GM23338 (cell line): ENCODE results near the gene MCAT. TPM values are rescaled to one million over a fixed set of nuclear protein-coding genes. Genes with fewer than 3 reads are reported as not detected.

Experiments
- ATAC-seq: fragments of 200-7000 bp; cut with Tn5 transposase; 3 replicates; pipeline ENCODE4 v1.9.1; 2020
- DNase-seq: peaks from one replicate; pipeline ENCODE4 v3.0.0-alpha.2; 2015; ENCODE audit warnings: low spot score
- H2AFZ ChIP-seq: fragments of 200-600 bp; sonication (generic); 2 replicates; pipeline ENCODE4 v1.8.0; 2016; ENCODE audit warnings: antibody characterized with exemption, mild to moderate bottlenecking, moderate library complexity
- H3F3A ChIP-seq: fragments of 200-600 bp; sonication (generic); replicated peaks from 2 replicates; pipeline ENCODE4 v1.8.0; 2017; ENCODE audit warnings: antibody characterized with exemption, mixed run types, low read depth
- H3K27ac ChIP-seq: fragments of 200-600 bp; sonication (generic); 2 replicates; pipeline ENCODE4 v1.6.1; 2016; ENCODE audit warnings: low read depth
- H3K27me3 ChIP-seq: fragments of 200-600 bp; sonication (generic); 2 replicates; pipeline ENCODE4 v1.8.0; 2016; ENCODE audit warnings: mild to moderate bottlenecking, mixed run types, moderate library complexity; ENCODE audit not compliant: insufficient read depth
- H3K36me3 ChIP-seq: fragments of 200-600 bp; sonication (generic); 2 replicates; pipeline ENCODE4 v1.8.0; 2016; ENCODE audit warnings: mild to moderate bottlenecking; ENCODE audit not compliant: insufficient read depth
- H3K4me1 ChIP-seq: fragments of 200-600 bp; sonication (generic); 2 replicates; pipeline ENCODE4 v1.8.0; 2016; ENCODE audit warnings: mild to moderate bottlenecking, moderate library complexity; ENCODE audit not compliant: insufficient read depth
- H3K4me2 ChIP-seq: fragments of 200-600 bp; sonication (generic); 2 replicates; pipeline ENCODE4 v1.7.1; 2017; ENCODE audit warnings: mixed run types
- H3K4me3 ChIP-seq: fragments of 200-600 bp; sonication (generic); 2 replicates; pipeline ENCODE4 v1.6.1; 2016; ENCODE audit warnings: mixed run types
- H3K79me2 ChIP-seq: fragments of 200-600 bp; sonication (generic); replicated peaks from 2 replicates; pipeline ENCODE4 v1.8.0; 2017; ENCODE audit warnings: mild to moderate bottlenecking; ENCODE audit not compliant: insufficient read depth
- H3K9me2 ChIP-seq: fragments of 200-600 bp; sonication (generic); 2 replicates; pipeline ENCODE4 v1.8.0; 2017; ENCODE audit not compliant: insufficient read depth
- H4K20me1 ChIP-seq: fragments of 200-600 bp; sonication (generic); replicated peaks from 2 replicates; pipeline ENCODE4 v1.8.0; 2017; ENCODE audit warnings: mild to moderate bottlenecking; ENCODE audit not compliant: insufficient read depth
- H3K27ac Mint-ChIP-seq: 2 replicates; pipeline ENCODE4 v1.8.0; 2020; ENCODE audit warnings: inconsistent platforms, mild to moderate bottlenecking, moderate library complexity, mixed read lengths
- H3K27me3 Mint-ChIP-seq: 3 replicates; pipeline ENCODE4 v1.8.0; 2022; ENCODE audit warnings: low read depth, mild to moderate bottlenecking, moderate library complexity, mixed read lengths, inconsistent platforms; ENCODE audit not compliant: insufficient read depth, poor library complexity
- H3K36me3 Mint-ChIP-seq: 3 replicates; pipeline ENCODE4 v1.8.0; 2021; ENCODE audit warnings: low read depth, mild to moderate bottlenecking, inconsistent platforms, moderate library complexity, mixed read lengths
- H3K4me1 Mint-ChIP-seq: 3 replicates; pipeline ENCODE4 v1.8.0; 2020; ENCODE audit warnings: mild to moderate bottlenecking, inconsistent platforms, mixed read lengths
- H3K4me3 Mint-ChIP-seq: 3 replicates; pipeline ENCODE4 v1.8.0; 2021; ENCODE audit warnings: moderate library complexity, mild to moderate bottlenecking, inconsistent platforms, mixed read lengths
- H3K9me3 Mint-ChIP-seq: 3 replicates; pipeline ENCODE4 v1.8.0; 2020; ENCODE audit warnings: moderate library complexity, mild to moderate bottlenecking, inconsistent platforms, mixed read lengths
- CREB1 ChIP-seq: fragments of 250-450 bp; sonication (Bioruptor Pico); IDR thresholded peaks from 2 replicates; pipeline ENCODE4 v1.5.0; 2020; ENCODE audit warnings: low read depth, mild to moderate bottlenecking, moderate library complexity
- CTCF ChIP-seq, 2 experiments: fragments of 200-600 bp in 1 of 2; sonication (generic) in 1 of 2; conservative IDR thresholded peaks; 2 replicates each; pipeline versions ENCODE4 v1.5.1 to v1.6.1; 2016 to 2017; ENCODE audit warnings: antibody characterized with exemption in 2 of 2, low read depth in 2 of 2, mild to moderate bottlenecking in 2 of 2, moderate library complexity in 1 of 2
- ETS1 ChIP-seq: IDR thresholded peaks from 2 replicates; pipeline ENCODE4 v1.6.1; 2016; ENCODE audit warnings: antibody characterized with exemption
- EZH2 ChIP-seq: fragments of 200-600 bp; sonication (generic); IDR thresholded peaks from one replicate; pipeline ENCODE4 v1.8.0; 2017; ENCODE audit warnings: antibody characterized with exemption, mild to moderate bottlenecking, low read depth; ENCODE audit not compliant: unreplicated experiment
- EZH2phosphoT487 ChIP-seq: fragments of 200-600 bp; sonication (generic); IDR thresholded peaks from one replicate; pipeline ENCODE4 v1.8.1; 2018; ENCODE audit warnings: antibody characterized with exemption; ENCODE audit not compliant: unreplicated experiment
- NANOG ChIP-seq: IDR thresholded peaks from 2 replicates; pipeline ENCODE4 v1.6.1; 2016; ENCODE audit warnings: antibody characterized with exemption, borderline replicate concordance
- POLR2AphosphoS5 ChIP-seq: IDR thresholded peaks from 2 replicates; pipeline ENCODE4 v1.6.1; 2016; ENCODE audit warnings: antibody characterized with exemption, low read depth
- REST ChIP-seq: IDR thresholded peaks from one replicate; pipeline ENCODE4 v1.6.1; 2018; ENCODE audit warnings: antibody characterized with exemption; ENCODE audit not compliant: unreplicated experiment
- STAT1 ChIP-seq: IDR thresholded peaks from one replicate; pipeline ENCODE4 v1.6.1; 2016; ENCODE audit warnings: antibody characterized with exemption; ENCODE audit not compliant: unreplicated experiment
- ZNF114 ChIP-seq: fragments of 250-450 bp; sonication (Bioruptor Pico); IDR thresholded peaks from 2 replicates; pipeline ENCODE4 v1.5.0; 2020; ENCODE audit warnings: mild to moderate bottlenecking, moderate library complexity
- ZNF331 ChIP-seq: fragments of 250-450 bp; sonication (Bioruptor Pico); IDR thresholded peaks from 2 replicates; pipeline ENCODE4 v1.5.0; 2020; ENCODE audit warnings: low read depth, mild to moderate bottlenecking, moderate library complexity
- polyA plus RNA-seq: library from polyadenylated mRNA; unstranded; fragments of >200 nt; fragmentation: Nextera tagmentation; extraction: Ambion mirVana; gene quantifications from 2 replicates; pipeline ENCODE4 v1.2.1, GENCODE V29; 2016
- total RNA-seq: library from RNA; depleted of rRNA; stranded (reverse); fragments of >200 nt; shearing (Covaris generic); gene quantifications from 2 replicates; pipeline ENCODE4 v1.2.3, GENCODE V29; 2014

The MCAT gene
- total and polyA plus RNA-seq, 2 experiments from 2014 or later = 9.7 to 16.9 TPM

GRCh38 chr22:43114958-43115357, 28.2 kb downstream of the MCAT start:
- no peak overlapping the region for H3K4me3 Mint-ChIP-seq
- DNase-seq = no peak
- H3K4me1 ChIP-seq = no peaks in the 10 kb centered on the region; the same call in 1 of the 2 replicates
- no peak for ATAC-seq
- H3K36me3 Mint-ChIP-seq = no peaks in the 10 kb centered on the region
- no peaks in the 10 kb centered on the region; the same call in 1 of the 2 replicates for H4K20me1 ChIP-seq
- H3K27me3 ChIP-seq = peaks cover 32% of the 10 kb centered on the region
- no peak for TF ChIP-seq CTCF (conservative IDR thresholded peaks at IDR 0.05; ENCODE audit: low read depth in 2 of 2)
- H2AFZ ChIP-seq = no peak overlapping the region
- H3K9me3 Mint-ChIP-seq = no peaks in the 10 kb centered on the region
- no peak overlapping the region for H3K27ac ChIP-seq
- H3F3A ChIP-seq = peaks cover 9% of the 10 kb centered on the region; the same call in 1 of the 2 replicates
- H3K4me3 ChIP-seq = no peak overlapping the region
- H3K9me2 ChIP-seq = no peaks in the 10 kb centered on the region
- H3K36me3 ChIP-seq = no peaks in the 10 kb centered on the region
- H3K27ac Mint-ChIP-seq = no peak overlapping the region
- peaks cover 12% of the 10 kb centered on the region; the same call in 2 of the 3 replicates for H3K4me1 Mint-ChIP-seq
- no peaks in the 10 kb centered on the region for H3K79me2 ChIP-seq
- H3K27me3 Mint-ChIP-seq = peaks cover 31% of the 10 kb centered on the region
- no peak overlapping the region for H3K4me2 ChIP-seq

GRCh38 chr22:43113526-43114251, 29.5 kb downstream of the MCAT start:
- Histone ChIP-seq H3K27me3 (peaks cover 44% of the 10 kb centered on the region), H2AFZ (no peak overlapping the region), H3K79me2 (no peaks in the 10 kb centered on the region), H3F3A (peaks cover 9% of the 10 kb centered on the region; the same call in 1 of the 2 replicates), H3K4me3 (no peak overlapping the region), H4K20me1 (no peaks in the 10 kb centered on the region; the same call in 1 of the 2 replicates), H3K36me3 (no peaks in the 10 kb centered on the region), H3K4me2 (no peak overlapping the region), H3K4me1 (peaks cover 3% of the 10 kb centered on the region; the same call in 1 of the 2 replicates), H3K9me2 (no peaks in the 10 kb centered on the region), H3K27ac (no peak overlapping the region)
- ATAC-seq (no peak), DNase-seq (no peak)
- Mint-ChIP-seq H3K36me3 (no peaks in the 10 kb centered on the region), H3K27ac (no peak overlapping the region), H3K4me3 (no peak overlapping the region), H3K9me3 (no peaks in the 10 kb centered on the region), H3K4me1 (peaks cover 9% of the 10 kb centered on the region; the same call in 2 of the 3 replicates), H3K27me3 (peaks cover 41% of the 10 kb centered on the region)
- TF ChIP-seq ZNF331 (CRISPR knock-in tag) (no peak), EZH2phosphoT487 (no peak), REST (no peak), EZH2 (no peak), CREB1 (CRISPR knock-in tag) (no peak), ETS1 (no peak), ZNF114 (no peak), POLR2AphosphoS5 (no peak), STAT1 (no peak), NANOG (no peak)
